ENCODE results near the gene KRTAP2-3. TPM values are rescaled to one million over a fixed set of nuclear protein-coding genes. Genes with fewer than 3 reads are reported as not detected.
"Not testable (repeated sequence)": the region's sequence is repeated elsewhere in the genome, so short reads cannot be mapped to it uniquely, and the experiment has no call there.

The KRTAP2-3 gene
- total and polyA plus RNA-seq, 2 experiments from 2014 or later = not detected

- Histone ChIP-seq H3K27me3 (no peaks in the 10 kb centered on the region), H3K9me3 (ENCODE audit: low read depth) (no peaks in the 10 kb centered on the region), H3K4me3 (no peak overlapping the region), H3K9me2 (replicated peaks; ENCODE audit: insufficient read depth) (no peaks in the 10 kb centered on the region), H3K79me2 (no peaks in the 10 kb centered on the region), H2AFZ (no peak overlapping the region), H3K4me1 (ENCODE audit: insufficient read depth) (no peaks in the 10 kb centered on the region), H3K27ac (no peak overlapping the region), H3K36me3 (replicated peaks; ENCODE audit: insufficient read depth, low read depth) (no peaks in the 10 kb centered on the region), H3K4me2 (no peak overlapping the region), H4K20me1 (ENCODE audit: insufficient read depth, poor library complexity, severe bottlenecking) (no peaks in the 10 kb centered on the region)
- TF ChIP-seq EZH2 (IDR thresholded peaks at IDR 0.05; ENCODE audit: borderline replicate concordance) (no peak), EZH2phosphoT487 (IDR thresholded peaks at IDR 0.05; ENCODE audit: low read depth, severe bottlenecking, unreplicated experiment) (no peak)
- TF ChIP-seq, protein P1, sequence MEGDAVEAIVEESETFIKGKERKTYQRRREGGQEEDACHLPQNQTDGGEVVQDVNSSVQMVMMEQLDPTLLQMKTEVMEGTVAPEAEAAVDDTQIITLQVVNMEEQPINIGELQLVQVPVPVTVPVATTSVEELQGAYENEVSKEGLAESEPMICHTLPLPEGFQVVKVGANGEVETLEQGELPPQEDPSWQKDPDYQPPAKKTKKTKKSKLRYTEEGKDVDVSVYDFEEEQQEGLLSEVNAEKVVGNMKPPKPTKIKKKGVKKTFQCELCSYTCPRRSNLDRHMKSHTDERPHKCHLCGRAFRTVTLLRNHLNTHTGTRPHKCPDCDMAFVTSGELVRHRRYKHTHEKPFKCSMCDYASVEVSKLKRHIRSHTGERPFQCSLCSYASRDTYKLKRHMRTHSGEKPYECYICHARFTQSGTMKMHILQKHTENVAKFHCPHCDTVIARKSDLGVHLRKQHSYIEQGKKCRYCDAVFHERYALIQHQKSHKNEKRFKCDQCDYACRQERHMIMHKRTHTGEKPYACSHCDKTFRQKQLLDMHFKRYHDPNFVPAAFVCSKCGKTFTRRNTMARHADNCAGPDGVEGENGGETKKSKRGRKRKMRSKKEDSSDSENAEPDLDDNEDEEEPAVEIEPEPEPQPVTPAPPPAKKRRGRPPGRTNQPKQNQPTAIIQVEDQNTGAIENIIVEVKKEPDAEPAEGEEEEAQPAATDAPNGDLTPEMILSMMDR (IDR thresholded peaks at IDR 0.05; ENCODE audit: poor library complexity) = no peak
- 93% methylated on average over 5 of the region's 5 CpGs for WGBS (ENCODE audit: low lambda C conversion rate, missing lambda C conversion rate)
- DNase-seq (ENCODE audit: low spot score) = no peak
Observed at GRCh38 chr17:41058741-41059140, 1.2 kb downstream of the KRTAP2-3 start.

DNA sequence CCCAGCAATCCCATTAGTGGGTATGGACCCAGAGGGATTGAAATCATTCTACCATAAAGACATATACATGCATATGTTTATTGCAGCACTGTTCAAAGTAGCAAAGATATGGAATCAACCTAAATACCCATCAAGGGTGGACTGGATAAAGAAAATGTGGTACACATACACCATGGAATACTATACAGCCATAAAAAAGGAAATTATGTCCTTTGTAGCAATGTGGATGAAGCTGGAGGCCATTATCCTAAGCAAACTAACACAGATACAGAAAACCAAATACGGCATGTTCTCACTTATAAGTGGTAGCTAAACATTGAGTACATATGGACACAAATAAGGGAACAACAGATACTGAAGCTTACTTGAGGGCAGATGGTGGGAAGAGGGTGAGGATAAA, 2.4 kb downstream of the KRTAP2-3 start:
- WGBS (ENCODE audit: low lambda C conversion rate, missing lambda C conversion rate) = 100% methylated on average over 1 of the region's 1 CpG
- Histone ChIP-seq H3K27me3 (no peaks in the 10 kb centered on the region), H3K9me2 (replicated peaks; ENCODE audit: insufficient read depth) (no peaks in the 10 kb centered on the region), H4K20me1 (ENCODE audit: insufficient read depth, poor library complexity, severe bottlenecking) (no peaks in the 10 kb centered on the region), H3K79me2 (no peaks in the 10 kb centered on the region), H3K27ac (no peak overlapping the region), H3K4me1 (ENCODE audit: insufficient read depth) (no peaks in the 10 kb centered on the region), H3K9me3 (ENCODE audit: low read depth) (no peaks in the 10 kb centered on the region), H3K4me2 (no peak overlapping the region), H2AFZ (no peak overlapping the region), H3K36me3 (replicated peaks; ENCODE audit: insufficient read depth, low read depth) (no peaks in the 10 kb centered on the region), H3K4me3 (no peak overlapping the region)
- DNase-seq (ENCODE audit: low spot score) = no peak
- TF ChIP-seq EZH2 (IDR thresholded peaks at IDR 0.05; ENCODE audit: borderline replicate concordance) (no peak), EZH2phosphoT487 (IDR thresholded peaks at IDR 0.05; ENCODE audit: low read depth, severe bottlenecking, unreplicated experiment) (no peak)
- TF ChIP-seq, protein P1 (IDR thresholded peaks at IDR 0.05; ENCODE audit: poor library complexity) = no peak

DNA sequence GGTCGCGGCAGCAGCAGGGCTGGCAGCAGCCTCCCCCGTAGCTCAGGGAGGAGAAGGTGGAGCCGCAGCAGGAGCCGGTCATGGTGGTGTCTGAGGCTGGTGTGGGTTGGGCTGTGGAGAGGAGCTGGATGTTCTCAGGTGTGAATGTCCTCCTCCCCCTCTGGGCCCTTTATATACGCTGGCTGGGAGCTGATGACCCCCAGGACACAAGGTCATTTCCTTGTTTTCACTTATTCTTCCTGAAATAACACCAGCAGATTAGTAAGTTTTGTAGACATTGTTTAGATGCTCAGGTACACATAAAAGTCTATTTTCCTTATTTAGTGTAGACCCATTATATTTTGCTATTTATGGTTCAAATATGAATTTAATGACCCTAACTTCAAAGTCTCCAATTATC, 4.8 kb downstream of the KRTAP2-3 start, which contains the start of gene KRTAP2-2:
Gene KRTAP2-2 (minus strand): TSS at position 101 of the 400 bp plus-strand sequence. CDS start 19 bp downstream, at position 82.
- not testable (repeated sequence) for H3K9me2 ChIP-seq (replicated peaks; ENCODE audit: insufficient read depth); H3K27me3 ChIP-seq; DNase-seq (ENCODE audit: low spot score); H3K79me2 ChIP-seq; H3K4me2 ChIP-seq; H2AFZ ChIP-seq; H3K36me3 ChIP-seq (replicated peaks; ENCODE audit: insufficient read depth, low read depth); H3K9me3 ChIP-seq (ENCODE audit: low read depth); H3K4me3 ChIP-seq; H3K4me1 ChIP-seq (ENCODE audit: insufficient read depth); H3K27ac ChIP-seq; H4K20me1 ChIP-seq (ENCODE audit: insufficient read depth, poor library complexity, severe bottlenecking)
- WGBS (ENCODE audit: low lambda C conversion rate, missing lambda C conversion rate) = 67% methylated on average over 1 of the region's 6 CpGs

GRCh38 chr17:41054556-41054955, 5.4 kb downstream of the KRTAP2-3 start:
- not testable (repeated sequence) for H2AFZ ChIP-seq; H3K36me3 ChIP-seq (replicated peaks; ENCODE audit: insufficient read depth, low read depth); H3K9me3 ChIP-seq (ENCODE audit: low read depth); H3K4me3 ChIP-seq; DNase-seq (ENCODE audit: low spot score); H4K20me1 ChIP-seq (ENCODE audit: insufficient read depth, poor library complexity, severe bottlenecking); H3K9me2 ChIP-seq (replicated peaks; ENCODE audit: insufficient read depth); H3K79me2 ChIP-seq; H3K4me1 ChIP-seq (ENCODE audit: insufficient read depth); H3K4me2 ChIP-seq; H3K27me3 ChIP-seq; H3K27ac ChIP-seq
- 86% methylated on average over 5 of the region's 9 CpGs for WGBS (ENCODE audit: low lambda C conversion rate, missing lambda C conversion rate)

Data from hepatocyte (in vitro differentiated cells).